NCI-H2196 (cell line): ENCODE data around the gene CACNA1C.
"Not testable (repeated sequence)": the region's sequence is repeated elsewhere in the genome, so short reads cannot be mapped to it uniquely, and the experiment has no call there.

Experiments used
- DNase-seq: peaks from one replicate; lab custom pipeline; 2025; ENCODE audit not compliant: unreplicated experiment; lab: John Stamatoyannopoulos, UW

CACNA1C gene

DNA sequence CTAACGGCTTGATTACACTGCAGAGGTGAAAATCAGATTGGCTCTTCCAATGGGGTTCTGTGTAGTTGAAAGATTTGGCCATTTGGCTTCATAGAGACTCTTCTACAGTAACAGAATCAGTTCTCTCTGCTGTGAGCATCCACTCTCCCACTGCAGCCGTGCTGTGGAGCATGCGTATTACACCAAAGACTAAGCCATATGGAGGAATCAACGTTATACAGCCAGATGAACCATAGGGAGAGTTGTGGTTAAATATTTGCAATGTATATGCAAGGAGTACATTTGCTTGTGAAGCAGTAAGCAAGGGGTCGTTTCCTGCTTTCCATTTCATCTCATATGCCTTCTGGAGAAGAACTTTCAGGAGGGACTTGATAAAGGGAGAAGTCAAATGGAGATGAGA, 410.9 kb downstream of the CACNA1C start:
- DNase-seq: no peak

DNA sequence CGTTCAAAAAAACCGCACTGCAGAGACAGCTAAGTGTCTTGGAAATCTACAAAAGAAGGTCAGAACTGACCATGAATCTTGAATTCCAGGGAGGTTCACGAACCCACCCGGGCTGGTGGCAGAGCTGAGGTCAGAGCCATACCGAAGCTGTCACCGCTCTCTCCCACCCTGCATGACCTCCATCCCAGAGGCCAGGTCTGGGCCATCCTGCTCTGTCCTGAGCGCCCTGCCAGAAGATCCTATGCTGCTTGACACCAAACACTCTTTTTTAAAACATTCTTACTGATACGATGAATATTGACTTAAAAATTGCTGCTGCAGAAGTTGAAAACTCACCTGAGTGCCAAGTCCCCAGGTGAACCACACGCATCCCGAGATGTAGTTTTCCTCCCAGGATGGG, 412.9 kb downstream of the CACNA1C start:
- DNase-seq: no peak

GRCh38 chr12:2466211-2466610, 413.4 kb downstream of the CACNA1C start:
- DNase-seq: no peak

DNA sequence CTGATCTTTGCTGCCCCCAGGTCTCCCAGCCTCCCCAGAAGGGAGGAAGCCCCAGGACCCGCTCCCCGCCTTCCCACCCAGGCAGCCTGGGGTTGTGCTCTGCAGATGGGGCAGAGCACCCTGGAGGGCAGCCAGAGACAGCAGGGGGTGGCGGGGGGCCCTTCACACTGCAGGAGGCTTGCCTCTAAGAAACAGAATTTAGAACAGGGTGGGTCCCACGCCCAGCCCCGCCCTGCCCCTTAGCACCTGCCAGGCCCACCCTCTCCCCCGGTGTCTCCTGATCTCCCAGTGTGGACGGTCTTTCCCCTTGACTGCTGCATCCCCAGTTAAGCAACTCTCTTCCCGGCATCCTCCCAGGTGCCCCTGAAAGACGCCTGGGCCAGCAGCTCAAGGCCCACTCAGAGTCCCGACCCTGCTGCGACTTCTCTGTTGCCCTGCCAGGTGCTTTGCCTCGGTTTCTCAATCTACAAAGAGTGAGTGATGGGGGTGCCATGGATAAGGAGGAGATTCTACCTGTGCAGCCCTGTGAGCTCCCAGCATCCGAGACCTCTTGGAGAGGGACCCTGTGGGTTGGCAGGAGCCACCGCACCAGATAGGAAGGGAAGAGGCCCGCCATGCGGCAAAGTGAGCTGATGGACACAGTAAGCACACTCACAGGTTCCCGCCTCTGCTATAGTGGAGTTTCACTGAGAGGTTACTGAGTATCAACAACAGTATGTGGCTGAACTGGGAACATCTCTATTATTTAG, 414.8 kb downstream of the CACNA1C start:
- DNase-seq: no peak

DNA sequence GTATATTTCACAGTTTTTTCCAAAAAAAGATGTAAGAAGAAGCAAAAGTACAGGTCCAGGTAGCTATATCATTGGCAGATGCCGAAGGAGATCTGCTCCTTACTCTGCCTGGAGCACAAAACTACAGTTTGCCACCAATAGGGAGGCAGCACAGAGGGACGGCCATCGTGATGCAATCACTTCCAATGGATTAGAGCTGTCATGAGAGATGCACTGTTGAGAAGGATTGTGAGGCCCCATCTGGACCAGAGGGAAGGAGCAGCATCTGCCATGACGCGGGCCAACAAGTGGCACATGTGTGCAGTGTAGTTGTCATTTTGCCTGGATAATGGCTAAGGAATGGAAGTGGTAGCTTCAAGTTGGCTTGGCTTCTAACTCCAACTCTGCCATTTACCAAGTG, 423.2 kb downstream of the CACNA1C start:
- no peak for DNase-seq

DNA sequence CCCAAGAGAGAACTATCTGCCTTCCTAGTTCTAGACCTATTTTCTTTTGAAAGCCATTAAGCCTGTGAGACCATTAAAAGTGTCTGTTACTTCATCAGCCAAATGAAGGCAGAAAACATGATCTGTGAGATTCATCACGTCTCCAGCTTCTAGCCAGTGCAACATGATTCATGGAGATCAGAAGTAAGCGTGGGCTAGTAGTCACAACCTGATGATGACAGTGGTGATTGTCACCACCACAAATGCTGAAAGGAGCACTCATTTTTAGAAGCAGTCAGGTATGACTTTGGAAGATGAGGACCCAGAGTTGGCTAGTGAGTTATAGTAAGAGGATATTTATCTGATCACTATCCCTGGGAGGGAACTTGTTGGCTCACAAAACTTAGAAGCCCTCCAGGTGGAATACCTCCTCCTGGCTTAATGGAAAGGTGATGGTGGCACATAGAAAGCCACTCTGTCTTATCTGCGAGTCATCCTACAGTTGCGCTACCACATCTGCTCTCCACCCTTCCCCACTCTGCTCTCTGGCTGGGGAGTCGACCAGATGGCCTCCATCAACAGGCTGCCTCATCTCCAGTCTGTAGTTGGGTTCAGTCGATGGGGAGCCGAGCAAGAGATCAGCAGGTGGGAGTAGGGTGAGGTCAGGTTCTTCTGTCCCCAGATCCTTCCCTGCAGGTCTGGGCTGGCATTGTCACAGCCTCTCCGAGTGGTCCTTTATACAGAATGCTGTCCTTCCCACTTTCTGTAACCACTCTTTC, 424.4 kb downstream of the CACNA1C start:
- no peak for DNase-seq

GRCh38 chr12:2479851-2480535, 427.2 kb downstream of the CACNA1C start:
- no peak for DNase-seq

DNA sequence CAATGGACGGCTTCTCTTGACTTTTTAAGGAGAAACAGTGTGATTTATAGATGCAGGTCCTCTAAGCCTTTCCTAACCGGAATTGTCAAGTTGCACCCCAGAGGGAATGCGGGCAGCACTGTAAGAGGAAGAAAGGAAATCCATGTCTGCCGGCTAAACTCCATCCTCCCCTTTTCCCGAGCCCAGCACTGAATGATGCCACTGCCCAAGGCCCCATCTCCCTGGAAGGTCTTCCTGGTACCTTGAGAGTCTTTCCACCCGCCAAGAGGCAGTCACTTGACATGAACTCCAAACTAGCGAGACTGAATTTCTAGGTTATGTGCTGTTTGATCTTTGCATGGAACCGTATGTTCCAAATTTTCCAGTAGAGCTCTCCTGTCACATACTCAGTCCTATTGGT, 428.6 kb downstream of the CACNA1C start:
- DNase-seq: no peak

DNA sequence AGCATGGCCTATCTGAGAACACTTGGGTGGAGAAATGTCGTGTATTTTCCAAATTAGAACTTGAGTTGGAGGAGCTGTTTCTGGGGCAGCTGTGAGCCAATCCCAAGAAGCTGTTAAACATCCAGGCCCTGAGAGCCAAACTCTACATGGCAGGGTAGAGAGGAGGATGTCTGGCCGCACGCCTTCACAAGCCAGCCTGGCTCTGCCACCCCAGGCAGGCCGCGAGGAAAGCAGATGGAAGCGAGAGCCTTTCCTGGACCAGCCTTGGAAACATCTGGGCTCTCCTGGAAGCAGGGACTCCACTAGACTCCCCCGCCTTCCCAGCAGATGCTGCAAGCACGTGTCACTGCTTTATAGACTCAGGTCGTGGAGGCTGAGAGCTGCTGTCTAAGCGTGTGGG, 429.2 kb downstream of the CACNA1C start:
- DNase-seq: no peak

DNA sequence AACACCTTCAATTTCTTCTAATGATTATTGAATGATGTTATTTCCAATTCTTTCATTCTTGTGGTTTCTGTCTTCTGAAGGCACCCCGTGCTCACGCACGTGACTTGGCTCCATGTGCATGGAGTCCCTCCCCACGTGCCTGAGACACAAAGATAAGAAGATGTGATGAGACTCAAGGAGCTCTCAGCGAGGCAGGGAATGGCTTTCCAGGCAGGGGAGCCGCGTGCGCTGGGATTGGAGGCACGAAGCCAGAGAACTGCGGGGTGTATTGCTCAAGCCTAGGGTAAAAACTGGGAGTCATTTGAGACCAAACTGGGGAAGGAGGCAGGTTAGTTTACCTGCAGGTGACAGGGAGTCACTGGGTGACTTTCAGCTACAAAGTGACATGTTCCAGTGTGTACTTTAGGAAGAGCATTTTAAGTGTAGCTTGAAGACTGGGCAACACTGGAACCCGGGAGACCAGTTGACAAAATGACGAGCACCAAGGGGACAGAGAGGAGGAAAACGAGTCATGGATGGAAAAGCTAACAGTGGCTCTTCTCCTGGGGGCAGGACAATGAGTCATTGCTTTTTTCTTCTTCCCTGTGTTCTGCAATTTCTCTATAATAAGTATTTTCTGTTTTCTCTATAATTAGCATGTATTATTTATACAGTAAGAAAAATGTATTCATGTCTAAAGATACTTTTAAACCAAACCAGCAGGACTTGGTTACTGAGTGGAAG, 430.3 kb downstream of the CACNA1C start:
- DNase-seq: no peak

GRCh38 chr12:2483713-2484112, 430.9 kb downstream of the CACNA1C start:
- DNase-seq: no peak

- DNase-seq: no peak
Measured at GRCh38 chr12:2484141-2484776, 431.5 kb downstream of the CACNA1C start.

GRCh38 chr12:2485681-2486080, 432.9 kb downstream of the CACNA1C start:
- no peak for DNase-seq

DNA sequence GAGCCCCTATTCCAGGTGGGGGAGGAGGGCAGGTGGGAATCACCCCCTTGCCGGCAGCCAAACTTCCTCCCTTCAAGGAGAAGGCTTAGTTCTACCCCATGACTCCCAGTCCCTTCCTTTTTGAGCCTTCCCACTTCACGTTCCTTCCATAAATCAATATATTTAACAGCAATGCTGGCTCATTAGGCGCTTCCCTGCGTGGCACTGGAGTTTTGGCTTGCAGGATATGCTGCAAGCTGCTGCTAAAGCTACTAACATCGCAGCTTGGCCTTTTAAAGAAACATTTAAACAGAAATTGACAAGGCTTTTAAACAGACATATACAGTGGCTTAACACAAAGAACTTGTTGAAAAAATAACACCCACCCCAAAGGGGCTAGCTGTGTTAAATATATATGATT, 434.0 kb downstream of the CACNA1C start:
- no peak for DNase-seq

GRCh38 chr12:2487278-2487677, 434.5 kb downstream of the CACNA1C start:
- DNase-seq: no peak

- no peak for DNase-seq
Measured at GRCh38 chr12:2488131-2488530, 435.3 kb downstream of the CACNA1C start.

GRCh38 chr12:2488596-2488995, 435.8 kb downstream of the CACNA1C start:
- DNase-seq: no peak

DNA sequence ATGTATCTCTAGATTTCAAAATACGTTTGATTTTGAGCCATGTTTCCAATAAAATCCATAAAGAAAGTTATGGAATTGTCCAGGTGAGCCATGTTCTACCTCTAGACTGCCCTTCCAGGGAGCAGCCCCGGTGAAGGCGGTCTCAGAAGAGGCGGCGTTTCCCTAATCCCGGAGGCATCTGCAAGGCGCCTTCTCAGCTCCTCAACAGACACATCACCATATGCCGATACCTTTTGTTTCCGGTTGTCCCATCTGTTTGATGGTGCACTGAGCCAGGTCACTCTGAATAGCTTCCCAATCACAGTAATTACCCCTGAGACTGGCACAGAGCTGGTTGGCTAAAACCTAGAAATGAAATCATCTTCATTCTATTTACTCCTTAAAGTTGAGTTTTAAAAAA, 436.5 kb downstream of the CACNA1C start:
- no peak for DNase-seq

- no peak for DNase-seq
Measured at GRCh38 chr12:2490831-2491230, 438.0 kb downstream of the CACNA1C start.

- DNase-seq: not testable (repeated sequence)
Measured at GRCh38 chr12:2491349-2491748, 438.6 kb downstream of the CACNA1C start.

DNA sequence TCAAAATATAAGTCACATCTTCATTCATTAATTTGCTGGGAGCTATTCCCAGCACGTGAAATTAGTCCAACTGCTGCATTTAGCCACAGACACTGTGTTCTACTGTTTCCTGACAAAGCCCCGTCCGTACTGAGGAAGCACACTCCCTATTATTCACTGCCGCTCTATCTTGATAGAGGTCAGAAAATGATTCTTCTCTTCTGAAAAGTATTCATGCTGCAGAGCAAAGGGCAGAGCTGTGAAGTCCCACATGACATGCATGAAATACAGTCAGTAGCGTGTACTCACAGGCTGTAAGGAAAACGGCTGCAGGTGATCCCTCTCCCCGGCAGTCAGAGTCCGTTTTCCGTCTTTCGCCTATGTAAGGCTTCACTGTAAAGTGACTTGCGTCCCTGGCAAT, 439.4 kb downstream of the CACNA1C start:
- no peak for DNase-seq
